ENCODE results near the gene MRPL38.
A peak's percentile ranks its signal among the peaks of the same experiment; 100 is the strongest.
"Not testable (repeated sequence)": the region's sequence is repeated elsewhere in the genome, so short reads cannot be mapped to it uniquely, and the experiment has no call there.

MRPL38 gene

GRCh38 chr17:75875182-75875939, 29.3 kb downstream of the MRPL38 start:
- no peak for DNase-seq

- DNase-seq: no peak
Measured at GRCh38 chr17:75874323-75875181, 30.1 kb downstream of the MRPL38 start.

- DNase-seq: no peak
Measured at GRCh38 chr17:75873587-75874322, 30.9 kb downstream of the MRPL38 start.

- DNase-seq: peak; percentile 29
Measured at GRCh38 chr17:75872434-75873351, 32.0 kb downstream of the MRPL38 start.

GRCh38 chr17:75870228-75870627, 34.5 kb downstream of the MRPL38 start:
- not testable (repeated sequence) for DNase-seq

- DNase-seq: no peak
Measured at GRCh38 chr17:75869282-75870141, 35.2 kb downstream of the MRPL38 start.

GRCh38 chr17:75868730-75869281, 35.9 kb downstream of the MRPL38 start:
- DNase-seq: not testable (repeated sequence)

- DNase-seq: not testable (repeated sequence)
Measured at GRCh38 chr17:75865404-75866188, 39.1 kb downstream of the MRPL38 start.

- DNase-seq: not testable (repeated sequence)
Measured at GRCh38 chr17:75864887-75865286, 39.8 kb downstream of the MRPL38 start.

GRCh38 chr17:75864448-75864871, 40.2 kb downstream of the MRPL38 start:
- DNase-seq: no peak

GRCh38 chr17:75861927-75862317, 42.8 kb downstream of the MRPL38 start:
- DNase-seq: no peak

GRCh38 chr17:75859358-75859757, 45.3 kb downstream of the MRPL38 start:
- not testable (repeated sequence) for DNase-seq

GRCh38 chr17:75856062-75856756, 48.5 kb downstream of the MRPL38 start:
- peak; percentile 61 for DNase-seq

- DNase-seq: peak; percentile 99
Measured at GRCh38 chr17:75855310-75856061, 49.2 kb downstream of the MRPL38 start, which contains the start of gene WBP2. TSS of gene WBP2 (minus strand) at chr17:75855335. CDS start at chr17:75855297, 38 bp downstream.

- no peak for DNase-seq
Measured at GRCh38 chr17:75854881-75855309, 49.8 kb downstream of the MRPL38 start.

GRCh38 chr17:75854101-75854748, 50.5 kb downstream of the MRPL38 start:
- DNase-seq: no peak

GRCh38 chr17:75853433-75853832, 51.3 kb downstream of the MRPL38 start:
- no peak for DNase-seq

- not testable (repeated sequence) for DNase-seq
Measured at GRCh38 chr17:75851693-75851991, 53.0 kb downstream of the MRPL38 start.
